Neutrophil (primary cell): ENCODE data around the gene LINC01488.

Source experiments
- H3K27ac ChIP-seq: fragments of 200-600 bp; sonication (generic); 2 replicates; pipeline ENCODE4 v1.5.1; 2016; ENCODE audit warnings: mild to moderate bottlenecking, moderate library complexity
- H3K27me3 ChIP-seq: fragments of 200-600 bp; sonication (generic); 2 replicates; pipeline ENCODE4 v1.6.0; 2016; ENCODE audit warnings: mild to moderate bottlenecking
- H3K36me3 ChIP-seq: fragments of 200-600 bp; sonication (generic); 2 replicates; pipeline ENCODE4 v1.5.1; 2017
- H3K4me1 ChIP-seq, 2 experiments: fragments of 200-600 bp in 1 of 2; sonication (generic) in 1 of 2; 1 replicate in 1 of 2; 2 replicates in 1 of 2; pipeline versions ENCODE4 v1.5.1 to v1.6.1; 2013 to 2016; ENCODE audit warnings: low read depth in 1 of 2, low read length in 1 of 2, mild to moderate bottlenecking in 1 of 2, moderate library complexity in 1 of 2; ENCODE audit not compliant: control insufficient read depth in 1 of 2, insufficient read depth in 1 of 2
- H3K4me3 ChIP-seq, 2 experiments: fragments of 200-600 bp in 1 of 2; sonication (generic) in 1 of 2; 1 replicate in 1 of 2; 2 replicates in 1 of 2; pipeline ENCODE4 v1.5.1; 2013 to 2016; ENCODE audit warnings: low read depth in 1 of 2, low read length in 1 of 2, mild to moderate bottlenecking in 1 of 2, moderate library complexity in 1 of 2
- H3K9me3 ChIP-seq: fragments of 200-600 bp; sonication (generic); 2 replicates; pipeline ENCODE4 v1.5.1; 2016
- CTCF ChIP-seq: fragments of 200-600 bp; sonication (generic); IDR thresholded peaks from 2 replicates; pipeline ENCODE4 v1.5.1; 2016; ENCODE audit warnings: antibody characterized with exemption

The LINC01488 gene

GRCh38 chr11:69452206-69452987 lies 29.1 kb upstream of the LINC01488 start:
- Histone ChIP-seq H3K27me3 (peaks cover 41% of the 10 kb centered on the region), H3K9me3 (no peaks in the 10 kb centered on the region), H3K4me1 (peaks cover 13 to 18% of the 10 kb centered on the region in 2 experiments)

GRCh38 chr11:69453151-69453550 lies 28.3 kb upstream of the LINC01488 start:
- no peaks in the 10 kb centered on the region for H3K36me3 ChIP-seq
- no peak overlapping the region for H3K27ac ChIP-seq
- H3K4me1 ChIP-seq, result peaks cover 8 to 11% of the 10 kb centered on the region in 2 experiments
- H3K4me3 ChIP-seq, result no peak overlapping the region
- no peaks in the 10 kb centered on the region for H3K9me3 ChIP-seq
- peaks cover 41% of the 10 kb centered on the region for H3K27me3 ChIP-seq
- no peak for TF ChIP-seq CTCF

More at GRCh38 chr11:69452206-69452987, 29.1 kb upstream of the LINC01488 start:
- Histone ChIP-seq H3K4me3 (no peak overlapping the region), H3K36me3 (no peaks in the 10 kb centered on the region), H3K27ac (no peak overlapping the region)
- no peak for TF ChIP-seq CTCF

- no peak for TF ChIP-seq CTCF
- Histone ChIP-seq H3K36me3 (no peaks in the 10 kb centered on the region), H3K27me3 (peaks cover 32% of the 10 kb centered on the region), H3K4me3 (no peak overlapping the region), H3K27ac (no peak overlapping the region), H3K9me3 (no peaks in the 10 kb centered on the region), H3K4me1 (peaks cover 0 to 3% of the 10 kb centered on the region in 2 experiments)
These were observed 27.4 kb upstream of the LINC01488 start for GRCh38 chr11:69454018-69454417.

GRCh38 chr11:69455969-69456368 lies 25.5 kb upstream of the LINC01488 start:
- H3K27ac ChIP-seq, result no peak overlapping the region
- H3K9me3 ChIP-seq, result no peaks in the 10 kb centered on the region
- H3K4me3 ChIP-seq, result no peak overlapping the region
- no peak for TF ChIP-seq CTCF
- H3K27me3 ChIP-seq, result peaks cover 12% of the 10 kb centered on the region
- H3K4me1 ChIP-seq, result no peaks in the 10 kb centered on the region
- no peaks in the 10 kb centered on the region for H3K36me3 ChIP-seq

GRCh38 chr11:69456712-69457111 lies 24.8 kb upstream of the LINC01488 start:
- no peak overlapping the region for H3K27ac ChIP-seq
- H3K4me3 ChIP-seq, result no peak overlapping the region
- peaks cover 7% of the 10 kb centered on the region for H3K27me3 ChIP-seq
- H3K4me1 ChIP-seq, result no peaks in the 10 kb centered on the region
- H3K9me3 ChIP-seq, result no peaks in the 10 kb centered on the region
- no peaks in the 10 kb centered on the region for H3K36me3 ChIP-seq
- TF ChIP-seq CTCF, result no peak
